Measurements from ENCODE around the gene TGDS.
A peak's percentile ranks its signal among the peaks of the same experiment; 100 is the strongest.
"Not testable (repeated sequence)": the region's sequence is repeated elsewhere in the genome, so short reads cannot be mapped to it uniquely, and the experiment has no call there.

The TGDS gene, protein sequence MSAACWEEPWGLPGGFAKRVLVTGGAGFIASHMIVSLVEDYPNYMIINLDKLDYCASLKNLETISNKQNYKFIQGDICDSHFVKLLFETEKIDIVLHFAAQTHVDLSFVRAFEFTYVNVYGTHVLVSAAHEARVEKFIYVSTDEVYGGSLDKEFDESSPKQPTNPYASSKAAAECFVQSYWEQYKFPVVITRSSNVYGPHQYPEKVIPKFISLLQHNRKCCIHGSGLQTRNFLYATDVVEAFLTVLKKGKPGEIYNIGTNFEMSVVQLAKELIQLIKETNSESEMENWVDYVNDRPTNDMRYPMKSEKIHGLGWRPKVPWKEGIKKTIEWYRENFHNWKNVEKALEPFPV

GRCh38 chr13:94595950-94596574 is at the start of gene TGDS:
Gene TGDS (minus strand): TSS chr13:94596152. CDS start chr13:94596136, 16 bp downstream.
- peak; percentile 87 for DNase-seq

- DNase-seq = peak; percentile 98
These were observed 45.5 kb upstream of the TGDS start for GRCh38 chr13:94641409-94641941.

GRCh38 chr13:94640721-94641120 is 44.8 kb upstream of the TGDS start:
- no peak for DNase-seq

DNA sequence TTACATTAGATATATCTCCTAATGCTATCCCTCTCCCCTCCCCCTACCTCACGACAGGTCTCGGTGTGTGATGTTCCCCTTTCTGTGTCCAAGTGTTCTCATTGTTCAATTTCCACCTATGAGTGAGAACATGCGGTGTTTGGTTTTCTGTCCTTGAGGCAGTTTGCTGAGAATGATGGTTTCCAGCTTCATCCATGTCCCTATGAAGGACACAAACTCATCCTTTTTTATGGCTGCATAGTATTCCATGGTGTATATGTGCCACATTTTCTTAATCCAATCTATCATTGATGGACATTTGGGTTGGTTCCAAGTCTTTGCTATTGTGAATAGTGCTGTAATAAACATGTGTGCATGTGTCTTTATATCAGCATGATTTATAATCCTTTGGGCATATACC is 41.7 kb upstream of the TGDS start:
- not testable (repeated sequence) for DNase-seq

DNA sequence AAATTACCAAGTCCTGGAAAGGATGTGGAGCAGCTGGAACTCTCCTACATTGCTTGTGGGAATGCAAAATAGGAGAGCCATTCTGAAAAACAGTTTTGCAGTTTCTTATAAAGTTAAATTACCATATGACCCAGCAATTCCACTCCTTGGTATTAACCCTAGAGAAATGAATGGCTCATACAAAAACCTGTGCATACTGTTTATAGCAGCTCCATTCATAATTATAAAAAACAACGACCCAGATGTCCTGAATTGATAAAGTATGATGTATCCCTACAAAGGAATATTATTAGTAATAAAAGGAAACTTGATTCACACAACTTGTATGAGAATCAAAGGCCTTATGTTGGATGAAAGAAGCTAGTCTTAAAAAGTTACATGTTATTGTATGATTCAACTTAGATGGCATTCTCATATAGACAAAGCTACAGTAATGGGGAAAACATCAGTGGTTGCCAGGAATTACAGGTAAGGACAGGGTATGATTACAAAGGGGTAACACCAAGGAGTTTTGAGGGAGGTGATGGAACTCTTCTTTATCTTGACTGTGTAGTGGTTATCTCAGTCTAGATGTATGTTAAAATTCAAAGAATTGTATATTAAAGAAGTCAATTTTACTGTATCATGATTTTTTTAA is 41.1 kb upstream of the TGDS start:
- no peak for DNase-seq

DNA sequence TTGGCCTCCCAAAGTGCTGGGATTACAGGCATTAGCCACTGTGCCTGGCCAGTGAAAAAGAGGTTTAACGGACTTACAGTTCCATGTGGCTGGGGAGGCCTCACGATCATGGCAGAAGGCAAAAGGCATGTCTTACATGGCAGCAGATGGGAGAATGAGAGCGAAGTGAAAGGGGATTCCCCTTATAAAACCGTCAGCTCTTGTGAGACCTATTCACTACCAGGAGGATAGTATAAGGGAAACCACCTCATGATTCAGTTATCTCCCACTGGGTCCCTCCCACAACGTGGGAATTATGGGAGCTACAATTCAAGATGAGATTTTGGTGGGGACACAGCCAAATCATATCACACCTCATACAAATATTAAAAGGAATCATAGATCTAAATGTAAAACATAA is 40.1 kb upstream of the TGDS start:
- DNase-seq = not testable (repeated sequence)

DNA sequence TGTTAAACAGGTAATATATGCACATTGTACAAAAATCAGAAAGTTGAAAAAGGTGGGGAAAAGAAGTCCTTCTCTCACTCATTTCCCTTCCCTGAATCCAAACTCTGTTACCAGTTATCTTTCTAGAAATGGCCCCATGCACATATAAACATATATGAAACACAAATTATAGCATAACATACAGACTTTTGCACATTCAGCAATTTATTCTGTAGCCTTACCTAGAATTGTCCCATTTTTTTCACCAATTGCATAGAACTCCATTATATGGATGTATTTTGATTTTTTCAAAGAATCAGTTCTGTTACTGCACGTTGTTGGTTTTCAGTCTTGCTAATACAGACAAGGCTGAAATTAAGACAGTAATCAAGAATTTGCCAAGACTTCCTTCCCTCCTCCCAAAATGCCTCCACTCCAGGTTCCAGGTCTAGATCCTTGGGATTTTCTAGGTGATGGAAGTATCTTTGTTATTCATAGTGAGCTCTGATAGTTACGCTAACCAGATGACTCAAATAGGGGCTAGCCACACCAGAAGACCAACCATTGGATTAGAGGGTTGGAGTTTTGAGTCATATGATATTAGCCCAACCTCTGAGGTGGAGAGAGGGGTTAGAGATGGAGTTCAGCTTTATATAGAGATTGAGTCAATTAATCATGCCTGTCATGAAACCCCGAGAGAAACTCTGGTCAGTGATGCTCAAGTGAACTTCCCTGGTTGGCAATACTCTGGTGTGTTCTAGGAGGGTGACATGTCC is 36.5 kb upstream of the TGDS start:
- no peak for DNase-seq

DNA sequence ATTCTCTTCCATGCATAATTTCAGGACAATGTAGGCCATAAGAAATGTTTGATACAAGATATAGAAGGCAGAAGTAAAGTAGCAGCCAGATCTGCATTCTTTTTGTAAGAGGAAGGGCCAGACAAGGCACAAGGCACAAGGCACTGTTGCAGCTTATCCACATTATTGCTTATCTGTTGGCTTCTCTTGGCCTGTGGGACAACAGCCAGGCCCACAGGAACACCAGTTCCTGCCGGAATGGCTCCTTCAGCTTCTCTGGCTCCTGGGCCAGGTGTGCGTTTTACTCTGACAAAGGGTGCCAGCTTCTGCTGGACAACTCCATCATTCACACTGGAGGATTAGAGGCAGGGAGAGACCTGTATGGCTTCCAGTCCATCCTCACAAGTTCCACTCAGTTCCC is 34.9 kb upstream of the TGDS start:
- no peak for DNase-seq

DNA sequence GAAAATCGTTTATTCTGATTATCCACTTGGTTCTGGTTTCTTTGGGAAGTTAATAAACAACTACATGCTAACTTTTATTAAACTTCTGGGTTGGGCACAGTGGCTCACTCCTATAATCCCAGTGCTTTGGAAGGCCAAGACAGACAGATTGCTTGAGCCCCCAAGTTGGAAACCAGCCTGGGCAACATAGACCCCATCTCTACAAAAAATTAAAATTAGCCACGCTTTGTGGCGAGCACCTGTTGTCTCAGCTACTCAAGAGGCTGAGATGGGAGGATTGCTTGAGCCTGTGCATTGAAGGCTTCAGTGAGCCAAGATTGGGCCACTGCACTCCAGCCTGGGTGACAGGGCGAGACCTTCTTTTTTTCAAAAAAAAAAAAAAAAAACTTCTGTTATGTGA is 27.4 kb upstream of the TGDS start:
- no peak for DNase-seq

GRCh38 chr13:94622344-94622743 is 26.4 kb upstream of the TGDS start:
- DNase-seq = no peak

DNA sequence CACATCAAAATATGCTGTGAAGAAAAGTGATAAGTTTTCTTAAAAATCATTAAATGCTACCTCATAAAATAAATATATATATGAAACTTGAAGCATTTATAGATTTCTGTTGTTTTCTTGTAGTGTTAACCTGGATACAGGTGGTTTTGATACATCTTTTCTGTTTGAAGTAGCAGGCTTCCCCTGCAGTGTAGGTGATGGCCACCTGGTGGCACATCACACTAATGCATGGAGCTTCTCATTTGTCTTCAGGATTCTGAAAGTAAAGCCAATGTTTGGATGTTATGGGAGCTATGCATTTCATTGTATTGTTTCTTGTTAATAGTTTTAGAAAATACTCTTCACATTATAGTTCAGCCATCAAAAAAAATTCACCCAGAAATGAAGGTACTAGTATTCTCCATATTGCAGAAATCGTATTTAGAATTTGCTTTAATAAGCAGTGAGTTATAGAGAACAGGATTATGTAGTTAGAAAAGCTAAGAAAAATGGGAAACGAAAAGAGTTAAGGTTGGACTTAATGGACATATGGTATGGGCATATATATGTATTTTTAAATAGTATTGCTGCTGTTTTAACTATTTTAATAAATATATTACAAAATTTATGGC is 24.4 kb upstream of the TGDS start:
- peak; percentile 61 for DNase-seq

GRCh38 chr13:94617389-94618000 is 21.5 kb upstream of the TGDS start:
- DNase-seq = no peak

DNA sequence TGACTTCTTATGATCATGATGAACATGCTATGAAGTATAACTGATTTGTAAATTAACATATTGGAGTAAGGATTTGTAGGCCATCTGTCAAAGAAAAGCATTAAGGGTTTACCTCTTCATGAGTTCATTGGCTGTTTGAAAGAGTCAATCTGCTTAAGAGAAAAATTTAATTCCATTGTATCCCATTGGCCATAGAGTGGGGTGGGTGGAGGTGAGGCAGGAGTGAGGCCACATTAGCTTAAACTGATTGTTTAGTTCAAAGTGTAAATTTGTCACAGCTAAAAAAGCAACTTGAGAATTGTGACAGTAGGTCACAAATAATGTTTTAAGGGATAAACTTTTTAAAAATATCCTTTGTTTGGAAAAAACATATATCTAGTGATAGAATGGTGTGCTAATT is 17.1 kb upstream of the TGDS start:
- DNase-seq = no peak

- DNase-seq = no peak
These were observed 16.1 kb upstream of the TGDS start for GRCh38 chr13:94612050-94612449.

GRCh38 chr13:94610475-94610874 is 14.5 kb upstream of the TGDS start:
- no peak for DNase-seq

DNA sequence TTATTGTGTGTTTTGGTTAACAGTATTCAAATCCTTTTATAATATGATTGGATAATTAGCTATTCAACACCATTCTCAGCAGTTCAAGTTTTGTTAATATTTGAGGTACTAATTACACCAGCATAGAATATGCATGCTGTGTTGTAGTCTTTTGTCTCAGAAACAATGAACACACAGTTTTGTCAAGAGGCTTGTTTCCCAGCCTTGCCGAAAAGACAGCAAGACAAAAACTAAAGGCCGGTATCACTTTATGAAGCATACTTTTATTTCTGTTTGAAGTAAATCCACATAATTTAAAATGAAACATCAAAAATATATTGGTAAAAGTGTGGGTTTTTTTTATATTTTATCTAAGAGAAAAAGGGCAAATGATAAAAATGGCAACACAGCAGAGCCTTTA is 13.2 kb upstream of the TGDS start:
- DNase-seq = no peak

GRCh38 chr13:94608586-94608985 is 12.6 kb upstream of the TGDS start:
- DNase-seq = no peak

- no peak for DNase-seq
These were observed 12.0 kb upstream of the TGDS start for GRCh38 chr13:94607939-94608338.

DNA sequence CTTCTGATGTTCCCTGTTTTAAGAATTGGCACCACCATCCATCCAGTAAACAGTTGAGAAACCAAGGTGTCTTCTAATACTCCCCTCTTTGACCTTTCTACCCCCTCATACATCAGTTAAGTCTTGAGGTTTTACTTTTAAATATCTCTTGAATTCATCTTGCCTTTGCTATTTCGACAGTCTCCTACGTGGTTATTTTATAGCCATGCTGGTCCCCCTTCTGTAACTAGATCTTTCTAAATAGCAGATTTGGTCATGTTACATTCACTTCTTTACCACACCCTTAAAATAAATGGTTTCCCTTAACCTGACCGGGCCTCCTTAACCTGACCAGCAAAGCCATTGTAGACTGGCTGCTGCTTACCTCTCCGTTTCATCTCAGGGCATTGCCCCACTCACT is 11.1 kb upstream of the TGDS start:
- no peak for DNase-seq

DNA sequence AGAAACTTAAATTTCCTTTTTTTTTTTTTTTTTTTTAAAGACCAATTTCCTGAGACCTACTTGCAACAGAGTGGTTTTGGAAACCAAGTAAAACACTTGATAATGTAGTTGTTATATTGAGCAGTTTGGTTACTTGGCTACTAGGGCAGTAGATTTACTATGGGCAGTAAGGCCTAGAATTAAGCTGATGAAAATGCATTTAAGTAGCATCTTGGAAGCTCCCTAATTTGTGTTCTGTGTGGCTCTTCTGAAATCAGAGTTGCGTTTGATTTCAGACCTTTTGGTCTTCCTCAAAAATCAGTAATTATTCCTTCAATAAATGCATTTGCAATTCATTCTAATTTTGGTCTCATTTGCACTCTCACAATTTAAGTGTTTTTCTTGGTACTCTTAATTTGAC is 6.5 kb upstream of the TGDS start:
- DNase-seq = no peak

DNA sequence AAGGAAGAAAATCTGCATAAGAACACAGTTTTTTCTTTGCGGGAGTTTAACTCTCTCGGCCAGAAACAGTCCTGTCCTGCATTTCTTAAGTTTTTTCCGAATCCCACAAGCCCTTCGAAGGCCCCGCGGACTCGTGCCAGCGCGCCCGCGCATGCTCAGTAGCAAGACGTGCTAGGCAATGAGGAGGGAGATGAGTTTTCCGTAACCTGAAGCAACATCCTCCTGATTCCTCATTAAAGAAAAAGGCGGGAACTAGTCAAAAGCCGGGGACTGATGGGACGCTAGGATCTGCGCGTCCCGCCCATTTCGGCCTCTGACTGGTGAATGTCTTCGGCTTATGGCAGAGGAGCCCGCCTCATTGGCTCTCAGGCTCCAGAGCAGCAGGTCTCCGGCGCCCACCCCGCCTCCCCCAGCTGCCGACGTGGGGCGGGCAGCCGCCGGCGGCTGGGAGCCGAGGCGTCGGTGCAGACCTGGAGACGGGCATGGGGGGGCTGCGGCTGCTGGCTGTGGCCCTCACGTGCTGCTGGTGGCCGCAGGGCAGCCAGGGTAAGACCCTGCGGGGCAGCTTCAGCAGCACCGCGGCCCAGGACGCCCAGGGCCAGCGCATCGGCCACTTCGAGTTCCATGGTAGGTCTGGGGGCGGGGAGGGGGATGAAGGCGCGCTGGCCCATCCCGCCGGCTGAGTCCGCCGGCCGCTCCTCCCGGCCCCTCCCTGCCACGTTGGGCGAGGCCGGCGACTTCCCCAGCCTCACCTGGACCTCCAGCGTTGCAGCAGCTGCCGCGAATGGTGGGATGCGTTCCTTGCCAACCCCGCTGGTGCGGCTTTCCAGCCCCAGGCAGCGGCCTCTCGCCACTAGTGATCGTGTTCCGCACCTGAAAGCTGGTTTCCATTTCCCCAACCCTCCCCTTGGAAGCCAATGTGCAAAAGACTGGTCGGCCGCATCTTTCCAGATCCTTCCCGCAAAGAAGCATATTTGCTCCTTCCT is 5.8 kb upstream of the TGDS start, which contains the start of gene GPR180:
GPR180 (plus strand) TSS at position 412 of the 986 bp plus-strand sequence; CDS start at position 483, 71 bp downstream.
- DNase-seq = peak; percentile 100
